ENCODE data around the gene HLA-DQA2. TPM values are rescaled to one million over a fixed set of nuclear protein-coding genes. Genes with fewer than 3 reads are reported as not detected.
"Not testable (repeated sequence)": the region's sequence is repeated elsewhere in the genome, so short reads cannot be mapped to it uniquely, and the experiment has no call there.

Gene HLA-DQA2
- total RNA-seq, 1 donor from 2014 or later: 0.16 TPM

DNA sequence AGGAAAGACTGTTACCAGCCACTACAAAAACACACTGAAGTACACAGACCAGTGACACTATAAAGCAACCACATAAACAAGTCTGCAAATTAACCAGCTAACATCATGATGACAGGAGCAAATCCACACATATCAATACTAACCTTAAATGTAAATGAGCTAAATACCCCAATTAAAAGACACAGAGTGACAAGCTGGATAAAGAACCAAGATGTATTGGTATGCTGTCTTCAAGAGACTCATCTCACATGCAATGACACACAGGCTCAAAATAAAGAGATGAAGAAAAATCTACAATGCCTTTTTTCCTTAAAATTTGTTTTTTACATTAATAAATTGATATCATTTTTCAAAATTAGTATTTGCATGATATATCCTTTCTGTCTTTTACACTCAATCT is 41.7 kb downstream of the HLA-DQA2 start:
- not testable (repeated sequence) for DNase-seq

DNA sequence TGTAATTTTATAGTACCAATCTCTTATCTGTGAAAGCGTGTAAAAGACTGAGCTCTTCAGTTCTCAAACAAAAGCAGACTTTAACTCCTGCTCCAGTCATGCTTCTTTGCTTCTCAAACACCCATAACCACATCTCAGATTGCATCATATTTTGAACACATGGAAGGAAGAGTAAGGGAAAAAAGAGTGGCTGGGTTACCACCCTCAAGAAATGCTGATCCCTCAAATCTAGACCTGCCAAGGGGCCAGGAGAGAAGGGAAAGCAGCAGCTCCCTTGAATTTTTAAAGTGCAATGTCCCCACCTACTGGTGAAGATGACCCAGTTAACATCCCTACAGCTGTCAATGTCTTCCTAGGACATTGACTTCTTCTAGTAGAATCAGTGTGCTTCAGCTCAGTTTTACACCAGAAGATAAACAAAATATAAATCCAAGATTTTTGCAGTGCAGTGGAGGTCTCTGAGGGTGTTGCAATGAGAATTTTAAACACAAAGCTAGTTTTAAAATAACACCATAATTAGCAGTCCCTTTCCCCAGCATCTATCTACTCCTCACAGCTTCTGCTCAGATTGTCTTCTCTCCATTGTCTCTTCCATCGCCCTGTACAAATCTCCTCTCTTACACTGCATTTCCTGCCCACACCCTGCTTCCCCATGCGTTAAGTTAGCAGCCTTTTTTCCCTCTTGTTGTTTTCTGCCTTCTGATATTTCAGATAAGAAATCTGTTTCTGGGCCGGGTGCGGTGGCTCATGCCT is 44.8 kb downstream of the HLA-DQA2 start:
- no peak for DNase-seq

DNA sequence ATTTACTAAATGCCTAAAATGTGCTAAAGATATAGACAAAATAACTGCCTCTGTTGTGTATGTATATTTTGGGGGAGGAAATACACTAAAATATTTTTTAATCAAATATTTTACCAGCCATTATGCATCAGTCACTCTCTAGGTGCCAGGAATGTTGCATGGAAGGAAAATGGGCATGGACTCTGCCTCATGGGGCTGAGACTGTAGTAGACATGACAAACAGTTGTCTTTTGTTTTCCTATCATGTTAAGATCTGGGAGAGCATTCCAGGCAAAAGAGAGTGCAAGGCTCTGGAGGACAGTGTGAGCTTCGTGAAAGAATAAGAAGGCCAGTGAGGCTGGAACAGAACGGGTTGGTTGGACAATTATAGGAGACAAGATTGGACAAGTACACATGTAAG is 49.1 kb downstream of the HLA-DQA2 start:
- no peak for DNase-seq

DNA sequence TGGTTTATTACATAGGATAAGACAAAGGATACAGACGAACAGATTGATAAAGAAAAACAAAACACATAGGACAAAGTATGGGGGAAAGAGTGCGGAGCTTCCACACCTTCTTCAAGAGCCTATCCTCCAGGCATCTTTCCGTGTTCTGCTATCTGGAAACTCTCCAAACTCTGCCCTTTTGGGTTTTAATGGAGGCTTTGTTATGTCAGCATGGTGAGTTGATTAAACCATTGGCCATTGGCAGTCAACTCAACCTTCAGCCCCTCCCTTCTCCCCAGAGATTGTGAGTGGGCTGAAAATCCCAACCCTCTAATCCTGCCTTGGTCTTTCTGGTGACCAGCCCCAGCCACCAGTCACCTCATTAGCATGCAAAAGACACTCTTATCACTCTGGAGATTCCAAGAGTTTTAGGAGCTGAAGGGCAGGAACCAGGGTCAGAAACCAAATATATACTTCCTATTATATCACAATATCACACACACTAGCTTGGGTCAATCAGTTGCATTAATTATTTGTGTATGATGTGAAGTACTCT is 51.8 kb downstream of the HLA-DQA2 start:
- no peak for DNase-seq

DNA sequence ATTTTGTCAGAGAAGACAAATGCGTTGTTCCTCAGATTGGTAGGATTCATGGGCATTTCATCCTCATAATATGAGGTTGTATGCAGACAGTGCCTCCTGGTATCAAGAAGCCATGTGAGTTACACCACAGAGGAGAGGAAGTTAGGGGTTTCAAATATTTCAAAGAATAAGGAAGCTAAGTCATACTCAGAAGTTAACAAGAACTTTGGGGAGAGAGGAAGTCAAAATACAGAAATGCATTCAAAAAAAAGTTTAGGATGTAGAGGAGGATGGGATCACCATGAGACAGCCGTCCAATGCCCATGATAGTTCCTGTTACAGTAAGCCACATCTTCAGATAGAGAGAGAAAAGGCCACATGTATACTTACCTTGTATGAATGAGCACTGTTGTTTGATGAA is 53.3 kb downstream of the HLA-DQA2 start:
- no peak for DNase-seq

Small RNA genes lying within 50 kb of the gene (small RNA-seq; reads per million reads assigned to genes)
- gene MIR3135B: not detected

Other genes with a start within 250 kb of the HLA-DQA2 start
- not detected for gene HLA-DRB5, start 211.1 kb upstream of the HLA-DQA2 start, total RNA-seq
- 0.16 TPM for gene HLA-DRB1, start 151.5 kb upstream of the HLA-DQA2 start, total RNA-seq
- 0.16 TPM for gene HLA-DQA1, start 104.0 kb upstream of the HLA-DQA2 start, total RNA-seq
- 0.16 TPM for gene HLA-DQB1, start 74.7 kb upstream of the HLA-DQA2 start, total RNA-seq
- not detected for gene HLA-DQB2, start 22.1 kb downstream of the HLA-DQA2 start, total RNA-seq
- gene HLA-DOB, start 75.6 kb downstream of the HLA-DQA2 start, total RNA-seq: not detected
- 3.9 TPM for gene TAP2, start 97.3 kb downstream of the HLA-DQA2 start, total RNA-seq
- gene PSMB8, start 102.7 kb downstream of the HLA-DQA2 start, total RNA-seq: 5.3 TPM
- 7.5 TPM for gene TAP1, start 112.3 kb downstream of the HLA-DQA2 start, total RNA-seq
- 5.8 TPM for gene PSMB9, start 112.8 kb downstream of the HLA-DQA2 start, total RNA-seq
- 2.0 TPM for gene HLA-DMB, start 199.6 kb downstream of the HLA-DQA2 start, total RNA-seq
- 0.94 TPM for gene HLA-DMA, start 211.7 kb downstream of the HLA-DQA2 start, total RNA-seq
- 66.6 TPM for gene BRD2, start 227.2 kb downstream of the HLA-DQA2 start, total RNA-seq

Data from occipital lobe (tissue), 3 donors.